Daoy (cell line): Measurements from ENCODE around the gene OR6T1. TPM values are rescaled to one million over a fixed set of nuclear protein-coding genes. Genes with fewer than 3 reads are reported as not detected.

Experiments used
- DNase-seq: peaks from one replicate; pipeline ENCODE4 v3.0.0-alpha.2; 2015; ENCODE audit warnings: low read depth
- total RNA-seq: library from RNA; depleted of rRNA; stranded (reverse); fragments of >200 nt; shearing (Covaris generic); gene quantifications from 2 replicates; pipeline ENCODE4 v1.2.3, GENCODE V29; 2014; rRNA removed

OR6T1 gene, protein sequence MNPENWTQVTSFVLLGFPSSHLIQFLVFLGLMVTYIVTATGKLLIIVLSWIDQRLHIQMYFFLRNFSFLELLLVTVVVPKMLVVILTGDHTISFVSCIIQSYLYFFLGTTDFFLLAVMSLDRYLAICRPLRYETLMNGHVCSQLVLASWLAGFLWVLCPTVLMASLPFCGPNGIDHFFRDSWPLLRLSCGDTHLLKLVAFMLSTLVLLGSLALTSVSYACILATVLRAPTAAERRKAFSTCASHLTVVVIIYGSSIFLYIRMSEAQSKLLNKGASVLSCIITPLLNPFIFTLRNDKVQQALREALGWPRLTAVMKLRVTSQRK
- not detected in 2 replicates for total RNA-seq

DNA sequence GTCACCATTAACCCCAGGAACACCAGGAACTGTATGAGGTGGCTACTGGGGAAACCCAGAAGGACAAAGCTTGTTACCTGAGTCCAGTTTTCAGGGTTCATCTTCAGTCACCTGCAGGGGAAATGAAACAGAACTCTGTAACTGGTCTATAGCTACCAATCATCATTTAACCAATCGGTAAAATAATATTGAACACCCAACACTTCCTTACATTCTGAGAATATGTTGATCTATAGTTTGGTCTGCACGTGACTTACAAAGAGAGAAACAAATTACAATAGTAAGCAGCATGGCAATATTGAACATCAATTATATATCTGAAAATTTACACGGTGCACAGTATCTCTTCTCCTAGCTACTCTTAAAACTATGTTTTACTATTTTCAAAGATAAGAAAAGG lies at the start of gene OR6T1:
OR6T1 (minus strand) TSS at position 101 of the 400 bp plus-strand sequence; CDS start at position 101, 0 bp downstream.
- DNase-seq, result no peak

DNA sequence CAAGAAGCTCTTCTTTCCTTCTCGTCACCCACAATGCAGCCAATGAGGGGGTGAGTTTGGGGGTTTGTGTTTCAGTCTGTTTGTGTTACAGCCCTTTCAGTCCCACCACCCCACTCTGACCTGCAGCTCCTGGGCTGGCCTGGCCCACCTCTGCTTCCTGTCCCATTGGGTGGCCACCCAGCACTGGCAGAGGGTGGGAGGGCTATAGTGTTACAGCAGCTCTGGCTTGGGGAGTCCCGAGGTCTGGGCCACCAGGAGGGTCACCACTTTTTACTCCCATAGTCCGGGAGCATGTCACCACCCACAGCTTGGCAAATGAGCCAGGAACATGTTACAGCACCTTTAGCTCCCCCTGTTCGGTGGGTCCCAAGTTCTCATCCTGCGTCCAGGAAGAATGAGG lies 35.7 kb upstream of the OR6T1 start:
- DNase-seq, result no peak

DNA sequence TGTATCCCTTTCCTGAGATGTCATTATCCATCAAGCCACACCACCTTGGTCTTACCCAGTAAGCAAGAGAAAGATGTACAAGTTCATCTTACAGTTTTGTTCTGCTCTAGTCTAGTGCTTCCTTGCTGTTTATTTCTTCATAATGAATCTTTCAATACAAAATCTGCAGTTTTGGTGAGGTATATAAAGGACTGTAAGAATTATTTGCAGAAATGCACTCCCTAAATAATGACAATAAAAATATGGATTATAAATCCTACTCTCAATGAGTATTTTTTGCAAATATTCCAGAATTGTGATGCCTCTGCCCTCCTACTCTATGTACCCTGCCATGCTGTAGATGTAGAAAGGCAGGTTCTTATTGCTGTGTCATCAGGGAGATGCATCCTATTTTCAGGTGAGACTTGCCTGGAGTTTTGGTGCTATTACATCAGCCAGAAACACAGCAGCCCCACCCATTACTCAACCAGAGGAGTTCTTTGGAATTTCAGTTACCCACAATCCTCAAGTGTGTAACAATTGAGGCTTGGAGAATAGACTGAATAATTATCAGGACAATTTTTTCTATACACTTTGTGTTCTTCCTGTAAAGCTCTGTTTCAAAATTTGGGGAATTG lies 34.2 kb upstream of the OR6T1 start, which contains the start of gene OR10S1:
OR10S1 (minus strand) TSS at position 51 of the 617 bp plus-strand sequence. CDS start 117 bp downstream, outside the sequence.
- DNase-seq, result no peak

DNA sequence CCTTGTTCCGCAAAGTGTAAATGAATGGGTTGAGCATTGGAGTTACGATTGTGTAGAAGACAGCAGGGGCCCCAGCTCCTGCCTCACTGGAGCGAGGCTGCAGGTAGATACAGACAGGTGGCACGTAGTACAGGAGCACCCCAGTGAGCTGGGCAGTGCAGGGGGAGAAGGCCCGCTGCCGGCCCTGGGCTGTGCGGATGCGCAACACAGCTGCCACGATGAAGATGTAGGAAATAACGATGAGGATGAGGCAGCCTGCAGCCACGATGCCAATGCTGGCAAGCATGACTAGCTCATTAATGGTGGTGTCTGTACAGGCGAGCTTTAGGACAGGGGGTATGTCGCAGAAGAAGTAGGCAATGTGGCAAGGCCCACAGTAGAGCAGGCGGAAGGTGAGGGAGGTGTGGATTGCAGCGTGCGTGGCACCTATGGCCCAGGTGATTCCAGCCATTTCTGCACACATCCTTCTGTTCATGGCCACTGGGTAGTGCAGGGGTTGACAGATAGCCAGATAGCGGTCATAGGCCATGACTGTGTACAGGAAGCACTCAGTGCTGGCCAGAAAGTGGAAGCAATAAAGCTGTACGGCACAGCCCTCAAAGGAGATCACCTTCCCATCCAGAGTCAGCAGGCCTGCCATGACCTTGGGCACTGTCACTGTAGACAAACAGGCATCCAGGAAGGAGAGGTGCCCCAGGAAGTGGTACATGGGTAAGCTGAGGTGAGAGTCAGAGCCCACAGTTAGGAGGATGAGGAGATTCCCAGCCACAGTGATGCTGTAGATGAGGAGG lies 33.3 kb upstream of the OR6T1 start:
- DNase-seq, result no peak

DNA sequence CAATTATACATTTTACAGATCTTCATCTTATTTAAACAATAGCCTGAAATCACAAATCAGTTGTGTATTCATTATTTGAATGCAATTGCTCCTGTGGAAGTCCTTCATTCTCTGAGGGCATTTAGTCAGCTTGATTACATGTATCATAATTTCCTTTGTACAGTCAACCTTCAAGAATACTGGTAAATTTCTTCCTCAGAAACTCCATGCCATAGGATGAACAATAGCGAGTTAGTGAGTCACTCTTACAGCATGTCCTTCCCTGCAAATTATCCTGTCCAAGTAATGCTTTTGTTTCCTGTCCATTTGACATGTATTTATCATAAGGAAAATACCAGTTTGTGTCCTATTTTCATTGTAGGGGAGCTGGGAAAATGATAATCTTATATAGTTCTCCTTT lies 30.2 kb upstream of the OR6T1 start:
- DNase-seq, result peak; percentile 44

DNA sequence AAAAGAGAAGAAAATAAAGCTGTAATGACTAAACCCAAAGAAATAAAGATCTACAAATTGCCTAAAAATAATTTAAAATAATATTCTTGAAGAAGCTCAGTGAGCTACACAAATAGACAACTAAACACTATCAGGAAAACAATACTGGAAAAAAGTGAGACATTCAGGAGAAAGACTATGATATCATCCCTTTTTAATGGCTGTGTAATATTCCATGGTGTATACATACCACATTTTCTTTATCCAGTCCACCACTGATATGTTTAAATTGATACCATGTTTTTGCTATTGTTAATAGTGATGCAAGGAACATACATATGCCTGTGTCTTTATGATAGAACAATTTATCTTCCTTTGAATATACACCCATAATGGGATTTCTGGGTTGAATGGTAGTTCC lies 13.1 kb upstream of the OR6T1 start:
- no peak for DNase-seq

DNA sequence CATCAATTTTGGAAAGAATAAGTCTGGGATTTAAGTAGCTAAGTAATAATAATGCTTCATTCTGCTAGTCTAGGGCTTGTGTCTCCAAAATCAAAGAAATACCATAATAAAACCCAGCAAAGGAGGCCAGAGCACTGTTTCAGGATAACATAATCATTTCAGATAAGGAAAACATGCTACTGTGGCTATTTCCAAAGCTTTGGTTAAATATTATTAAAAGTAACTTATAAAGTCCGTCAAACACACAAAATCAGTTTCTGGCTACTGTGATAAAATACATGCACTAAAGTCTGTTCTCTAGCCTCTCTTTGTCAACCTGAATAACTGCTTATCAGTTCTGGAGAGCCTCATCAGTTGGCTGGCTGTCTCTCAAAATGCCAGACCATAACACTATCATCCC lies 1.5 kb upstream of the OR6T1 start:
- no peak for DNase-seq

DNA sequence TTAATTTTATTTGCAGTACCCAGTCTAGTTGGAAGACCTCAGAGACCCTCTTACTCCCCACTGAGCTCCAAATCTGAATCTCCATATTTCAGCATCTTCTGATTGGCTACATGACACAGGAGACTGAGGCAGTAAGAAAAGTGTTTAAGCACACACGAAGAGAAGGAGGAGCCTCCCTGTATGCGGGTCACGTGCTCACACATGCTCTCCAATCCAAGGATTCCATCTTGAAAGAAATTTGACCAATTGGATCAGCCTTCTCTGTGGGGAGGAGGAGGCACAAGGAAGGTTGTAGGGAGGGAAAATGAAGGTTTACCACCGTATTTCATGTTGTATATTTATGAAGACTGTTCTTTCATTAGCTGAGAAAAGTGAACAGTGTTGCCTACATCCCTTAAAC lies 1.2 kb downstream of the OR6T1 start:
- DNase-seq, result no peak

DNA sequence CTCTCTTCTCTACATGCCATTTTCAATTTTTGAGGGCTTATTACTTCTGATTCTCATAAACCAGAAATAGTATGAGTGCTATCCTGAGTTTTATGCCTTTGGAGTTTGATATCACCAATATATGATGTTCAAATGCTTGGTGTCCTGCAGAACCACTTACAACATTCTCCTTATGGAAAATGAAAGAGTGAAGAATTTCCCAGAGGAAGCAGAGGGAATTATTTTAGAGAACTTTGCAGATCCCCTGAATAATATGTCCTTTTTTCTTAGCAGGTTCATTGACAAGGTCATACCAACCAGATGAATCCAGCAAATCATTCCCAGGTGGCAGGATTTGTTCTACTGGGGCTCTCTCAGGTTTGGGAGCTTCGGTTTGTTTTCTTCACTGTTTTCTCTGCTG lies 4.3 kb downstream of the OR6T1 start, which contains the start of gene OR4D5:
OR4D5 (plus strand) TSS at position 301 of the 400 bp plus-strand sequence; CDS start at position 301, 0 bp downstream.
- no peak for DNase-seq

DNA sequence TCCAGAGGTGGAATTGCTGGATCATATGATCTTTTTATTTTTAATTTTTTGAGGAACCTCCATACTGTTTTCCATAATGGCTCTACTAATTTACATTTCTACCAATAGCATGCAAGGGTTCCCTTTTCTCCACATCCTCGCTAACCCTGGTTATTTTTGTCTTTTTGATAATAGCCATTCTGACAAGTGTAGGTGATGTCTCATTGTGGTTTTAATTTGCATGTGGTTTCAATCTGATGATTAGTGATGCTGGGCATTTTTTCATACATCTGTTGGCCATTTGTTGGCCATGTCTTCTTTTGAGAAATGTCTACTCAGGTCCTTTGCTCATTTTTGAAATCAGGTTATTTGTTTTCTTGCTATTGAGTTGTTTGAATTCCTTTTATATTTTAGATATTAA lies 19.6 kb downstream of the OR6T1 start:
- no peak for DNase-seq

DNA sequence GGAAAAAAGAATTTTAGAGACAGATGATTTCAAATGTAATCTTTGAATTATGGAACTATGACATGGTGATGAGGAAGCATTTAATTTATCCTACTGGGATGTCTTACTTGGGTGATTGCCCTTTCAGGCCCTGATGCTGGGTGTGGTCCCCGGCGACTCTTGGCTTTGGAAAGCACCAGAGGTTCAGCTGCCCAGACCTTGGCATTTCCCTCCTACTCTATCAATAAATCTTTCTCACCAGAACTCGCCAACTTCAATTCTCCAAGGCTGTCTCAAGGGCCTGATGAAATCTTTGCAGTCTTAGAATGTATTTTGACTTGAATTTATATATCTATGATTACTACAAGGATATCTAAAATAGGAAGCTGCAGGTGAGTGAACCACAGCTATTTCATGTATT lies 22.7 kb downstream of the OR6T1 start:
- no peak for DNase-seq

DNA sequence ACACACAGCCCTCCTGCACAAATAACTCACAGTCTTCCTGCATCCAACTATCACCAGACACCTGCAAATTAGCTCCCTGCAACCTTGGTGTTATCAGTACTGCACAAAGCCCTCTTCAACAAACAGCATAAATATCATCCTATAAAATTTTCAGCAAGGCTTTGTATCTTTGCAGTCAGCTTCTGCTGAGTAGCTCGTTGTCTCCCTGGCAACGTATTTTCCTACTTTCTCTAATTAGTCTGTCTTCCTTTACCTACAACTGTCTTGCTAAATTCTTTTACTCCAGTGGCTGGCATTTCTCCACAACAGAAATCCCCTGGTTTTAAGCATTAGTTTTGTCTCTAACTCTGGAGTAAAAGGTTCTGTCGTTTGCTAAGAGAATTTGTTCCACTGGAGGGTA lies 37.8 kb downstream of the OR6T1 start:
- DNase-seq, result no peak

DNA sequence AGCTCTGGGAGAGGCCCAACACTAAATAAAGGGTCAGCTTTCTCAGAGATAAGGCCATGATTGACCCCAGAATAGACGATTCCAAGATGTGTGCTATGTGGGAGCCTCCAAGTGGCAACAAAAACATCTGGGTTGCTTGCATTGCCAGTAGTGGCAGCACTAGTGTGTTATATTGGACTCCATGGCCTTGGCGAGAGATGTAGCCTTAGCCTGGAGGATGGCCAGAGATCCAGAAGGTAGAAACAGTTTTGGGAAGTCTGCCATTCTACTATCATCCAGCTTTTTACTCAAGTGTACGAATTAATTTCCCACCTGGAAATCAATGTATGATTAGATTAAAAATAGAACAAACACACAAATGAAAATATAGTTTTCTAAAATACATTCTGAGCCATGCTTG lies 38.7 kb downstream of the OR6T1 start:
- DNase-seq, result no peak

DNA sequence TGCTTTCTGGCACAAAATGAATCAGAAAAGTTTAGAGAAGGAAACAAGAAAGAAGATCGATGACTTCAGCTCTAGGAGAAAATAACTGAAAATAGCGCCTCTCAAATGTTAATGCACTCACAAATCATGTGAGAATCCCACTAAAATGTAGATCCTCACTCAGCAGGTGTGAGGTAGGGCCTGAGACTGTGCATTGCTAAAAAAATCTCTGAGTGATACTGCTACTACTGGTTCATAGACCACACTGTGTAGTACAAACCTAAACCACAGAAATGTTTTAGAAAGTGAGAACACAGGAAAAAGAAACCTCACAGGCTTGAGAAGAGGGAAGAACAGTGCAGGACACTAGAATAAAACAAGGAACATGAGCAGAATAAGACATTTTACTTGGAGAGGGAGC lies 39.7 kb downstream of the OR6T1 start:
- no peak for DNase-seq

DNA sequence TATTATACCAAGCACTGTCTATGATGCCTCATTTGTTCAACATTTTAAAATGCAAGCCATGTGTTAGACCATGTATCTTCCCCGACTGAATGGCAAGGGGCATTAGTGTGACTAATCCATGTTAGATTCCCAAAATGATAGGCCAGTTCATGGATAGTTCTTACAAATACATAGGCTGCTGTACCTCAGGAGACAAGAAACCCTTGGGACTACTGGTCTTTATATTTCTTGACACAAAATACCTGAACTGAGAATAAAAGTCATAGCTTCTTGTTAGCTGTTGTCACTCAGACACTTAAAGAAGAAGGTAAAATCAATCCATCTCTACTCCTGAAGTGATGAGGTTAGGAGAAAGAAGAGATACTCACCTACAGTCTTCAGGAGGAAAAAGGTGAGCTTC lies 41.8 kb downstream of the OR6T1 start, which contains the start of gene OR8D4:
OR8D4 (plus strand) TSS at position 301 of the 400 bp plus-strand sequence. CDS start 4,265 bp downstream, outside the sequence.
- no peak for DNase-seq

DNA sequence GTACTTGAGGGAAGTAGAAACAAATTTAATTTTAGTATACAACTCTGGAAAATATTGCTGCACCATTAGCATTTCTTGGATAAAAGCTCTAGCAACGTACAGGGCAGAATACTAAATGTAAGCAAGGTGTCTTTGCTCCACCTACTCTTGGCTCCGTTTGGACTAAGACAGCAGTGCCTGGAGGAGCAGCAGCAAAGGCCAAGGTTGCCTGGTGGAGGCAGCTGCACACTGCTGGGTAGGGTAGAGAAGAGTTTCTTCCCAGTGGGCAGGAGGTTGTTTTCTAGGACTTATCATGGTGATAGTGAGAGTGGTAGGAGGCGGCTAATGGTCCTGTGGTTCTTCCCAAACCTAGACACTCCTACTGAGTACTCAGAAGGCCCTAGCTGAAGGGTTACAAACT lies 43.8 kb downstream of the OR6T1 start:
- no peak for DNase-seq

Other genes starting within 250 kb of the OR6T1 start
- 4.4 and 5.7 TPM in 2 replicates for gene ZNF202, start 202.2 kb downstream of the OR6T1 start, total RNA-seq
- not detected in 2 replicates for gene OR6X1, start 189.3 kb downstream of the OR6T1 start, total RNA-seq
- gene OR6M1, start 137.5 kb downstream of the OR6T1 start, total RNA-seq, result not detected in 2 replicates
- gene TMEM225, start 58.2 kb downstream of the OR6T1 start, total RNA-seq, result not detected in 2 replicates
- gene OR8D4, start 41.7 kb downstream of the OR6T1 start, total RNA-seq, result not detected in 2 replicates
- not detected in 2 replicates for gene OR4D5, start 4.2 kb downstream of the OR6T1 start, total RNA-seq
- not detected in 2 replicates for gene OR10S1, start 33.9 kb upstream of the OR6T1 start, total RNA-seq
- not detected in 2 replicates for gene OR10G6, start 51.3 kb upstream of the OR6T1 start, total RNA-seq
- gene OR10G4, start 69.2 kb upstream of the OR6T1 start, total RNA-seq, result not detected in 2 replicates
- not detected in 2 replicates for gene OR10G9, start 79.2 kb upstream of the OR6T1 start, total RNA-seq
- not detected in 2 replicates for gene OR10G8, start 83.0 kb upstream of the OR6T1 start, total RNA-seq
- not detected in 2 replicates for gene OR10G7, start 97.5 kb upstream of the OR6T1 start, total RNA-seq
- 7.5 and 10.5 TPM in 2 replicates for gene VWA5A, start 171.6 kb upstream of the OR6T1 start, total RNA-seq
- not detected in 2 replicates for gene OR10D3, start 239.5 kb upstream of the OR6T1 start, total RNA-seq